Hematopoietic multipotent progenitor cell treated with erythropoietin and hydrocortisone succinate and interleukin-3 and kit ligand, for 8 days (in vitro differentiated cells): ENCODE results near the gene HP1BP3.

Experiments used
- DNase-seq: peaks from one replicate; pipeline ENCODE4 v3.0.0-alpha.2; 2015

HP1BP3 gene

DNA sequence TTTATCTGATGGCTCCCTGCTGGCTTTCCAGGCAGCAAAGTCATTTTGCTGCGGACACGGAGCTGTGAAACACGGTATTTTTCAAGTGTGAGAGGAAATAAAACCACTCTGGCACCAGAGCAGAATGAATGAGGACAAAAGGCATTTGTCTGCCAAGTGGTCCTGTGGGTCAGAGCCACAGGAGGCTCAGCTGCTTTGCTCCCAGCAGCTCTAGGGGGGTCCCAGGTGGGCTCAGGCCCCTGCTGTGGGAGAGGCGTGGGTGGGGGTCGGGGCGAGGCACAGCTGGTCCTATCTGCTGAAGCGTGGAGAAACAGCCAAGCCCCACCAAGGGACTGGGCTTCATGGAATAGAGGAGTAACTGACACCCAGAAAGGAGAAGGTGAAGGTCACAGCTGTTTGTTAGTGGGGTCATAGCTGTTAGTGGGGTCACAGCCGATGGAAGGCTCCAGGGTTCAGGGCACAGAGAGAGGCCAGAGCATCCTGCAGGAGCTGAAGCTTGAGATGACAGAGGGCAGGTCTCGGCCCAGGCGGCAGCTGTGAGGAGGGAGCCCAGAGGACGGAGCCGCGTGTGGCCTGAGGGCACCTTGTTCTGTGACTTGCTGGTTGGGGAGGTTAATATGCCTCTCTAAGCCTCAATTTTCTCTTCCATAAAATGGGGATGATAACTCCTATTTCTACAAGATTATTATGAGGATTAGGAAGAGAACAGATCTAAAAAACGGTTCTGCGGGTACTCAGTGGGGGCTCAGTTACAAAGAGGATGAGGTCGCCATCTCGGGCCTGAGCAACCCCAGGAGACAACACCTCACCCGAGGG, 76.4 kb downstream of the HP1BP3 start:
- no peak for DNase-seq

GRCh38 chr1:20709868-20710267, 77.2 kb downstream of the HP1BP3 start:
- DNase-seq: no peak

GRCh38 chr1:20708891-20709290, 78.2 kb downstream of the HP1BP3 start:
- no peak for DNase-seq

- no peak for DNase-seq
These were observed 79.0 kb downstream of the HP1BP3 start for GRCh38 chr1:20708057-20708456.

- no peak for DNase-seq
These were observed 80.3 kb downstream of the HP1BP3 start for GRCh38 chr1:20706841-20707240.

- DNase-seq: no peak
These were observed 81.8 kb downstream of the HP1BP3 start for GRCh38 chr1:20705203-20705755.

GRCh38 chr1:20704390-20705202, 82.5 kb downstream of the HP1BP3 start:
- DNase-seq: no peak

GRCh38 chr1:20703124-20703756, 83.9 kb downstream of the HP1BP3 start:
- DNase-seq: no peak

DNA sequence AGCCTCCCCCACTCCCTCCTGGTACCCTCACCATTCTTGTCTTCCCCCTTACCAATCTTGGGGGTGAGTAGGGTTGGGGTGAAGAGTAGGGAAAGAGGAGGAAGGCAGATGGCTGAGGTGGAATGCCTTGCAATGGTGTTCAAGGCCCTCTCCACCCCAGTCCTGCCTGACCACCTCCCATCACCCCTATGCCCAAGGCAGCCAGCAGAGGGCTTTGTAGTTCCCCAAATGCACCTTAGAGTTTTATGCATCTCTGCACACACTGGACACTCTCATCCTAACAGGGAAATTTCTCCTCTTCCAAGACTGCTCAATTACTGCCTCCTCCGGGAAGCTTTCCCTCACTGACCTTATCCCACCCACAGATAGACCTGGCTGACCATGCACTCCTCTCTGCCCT, 84.7 kb downstream of the HP1BP3 start:
- DNase-seq: no peak

DNA sequence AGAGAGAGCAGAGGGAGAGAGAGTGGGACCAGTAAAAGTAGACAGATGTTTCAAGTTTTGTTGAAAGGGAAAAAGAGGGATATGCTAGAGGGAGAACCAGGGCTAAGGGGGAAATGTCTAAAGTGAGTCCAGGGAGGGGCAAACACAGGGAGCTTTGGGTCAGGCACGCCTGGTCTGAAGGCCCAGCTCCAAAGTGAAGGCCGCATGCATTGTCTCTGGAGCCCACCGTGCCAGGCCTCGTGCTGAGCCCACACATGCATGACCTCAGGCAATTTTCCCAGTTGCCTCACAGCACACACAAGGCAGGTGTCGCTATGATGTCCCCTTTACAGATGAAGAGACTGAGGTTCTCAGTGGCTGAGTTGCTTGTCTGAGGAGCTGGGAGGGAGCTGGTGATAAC, 85.3 kb downstream of the HP1BP3 start:
- no peak for DNase-seq

DNA sequence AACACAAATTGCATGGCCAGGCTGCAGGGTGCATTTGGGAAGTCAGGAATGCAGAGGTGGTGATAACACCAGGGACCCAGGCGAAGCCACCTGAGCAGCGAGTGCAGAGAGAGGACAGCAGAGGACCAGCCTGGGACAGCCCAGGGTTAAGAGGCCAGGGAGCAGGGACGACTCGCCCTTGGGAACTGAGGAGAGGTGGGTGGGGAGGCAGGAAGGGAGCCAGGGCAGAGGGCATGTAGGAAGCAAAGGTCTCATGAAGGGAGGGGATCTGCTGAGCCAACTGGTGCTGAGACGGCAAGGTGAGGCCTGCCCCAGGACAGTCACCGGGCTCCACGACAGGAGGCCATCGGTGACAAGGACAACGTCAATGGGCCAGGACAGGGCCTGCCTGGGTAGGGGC, 85.7 kb downstream of the HP1BP3 start:
- no peak for DNase-seq

DNA sequence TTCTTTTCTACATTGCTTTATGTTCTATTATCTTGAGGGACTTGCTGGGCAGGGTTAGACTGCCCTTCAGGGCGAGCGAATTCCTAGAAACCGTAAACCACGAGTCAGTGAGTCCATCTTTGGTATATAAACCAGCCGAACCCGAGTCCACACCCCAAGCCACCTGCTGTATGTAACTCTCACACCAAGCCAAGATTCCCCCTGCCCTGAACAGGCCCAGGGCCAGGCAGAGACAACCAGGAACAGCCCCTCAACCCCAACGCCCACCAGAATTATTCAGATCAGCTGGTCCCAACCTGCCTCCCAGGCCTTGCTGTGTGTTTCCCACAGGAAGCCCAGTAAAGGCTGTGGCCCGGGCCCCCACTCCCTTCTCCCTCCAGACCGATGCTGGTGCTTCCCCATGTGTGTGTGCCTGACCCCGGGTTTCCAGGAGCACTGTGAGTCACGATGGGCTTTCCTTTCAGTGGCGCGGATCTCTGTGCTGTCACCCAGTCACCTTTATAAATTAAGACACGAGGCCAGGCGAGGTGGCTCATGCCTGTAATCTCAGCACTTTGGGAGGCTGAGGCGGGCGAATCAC, 86.4 kb downstream of the HP1BP3 start:
- DNase-seq: no peak

GRCh38 chr1:20699558-20699957, 87.5 kb downstream of the HP1BP3 start:
- no peak for DNase-seq

- DNase-seq: no peak
These were observed 88.8 kb downstream of the HP1BP3 start for GRCh38 chr1:20698195-20698910.

DNA sequence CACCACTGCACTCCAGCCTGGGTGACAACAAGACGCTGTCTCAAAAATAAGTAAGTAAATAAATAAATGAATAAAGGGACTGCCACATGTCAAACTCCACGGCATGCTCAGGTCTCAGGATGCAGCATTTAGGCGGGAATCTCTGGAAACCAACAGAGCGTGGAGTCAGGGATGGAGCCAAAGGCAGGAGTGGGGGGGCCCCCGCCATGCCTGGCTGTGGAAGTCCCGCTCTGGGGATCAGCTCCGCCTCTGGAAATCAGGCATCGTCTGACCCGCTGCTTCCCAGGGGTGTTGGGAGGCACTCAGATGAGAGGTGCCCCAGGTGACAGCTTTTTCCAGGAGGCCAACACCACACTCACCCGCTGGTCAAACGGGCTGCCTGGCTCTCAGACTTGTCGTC, 89.5 kb downstream of the HP1BP3 start:
- DNase-seq: no peak

GRCh38 chr1:20696397-20697333, 90.4 kb downstream of the HP1BP3 start:
- peak; percentile 84 for DNase-seq

- no peak for DNase-seq
These were observed 91.6 kb downstream of the HP1BP3 start for GRCh38 chr1:20695515-20695914.

GRCh38 chr1:20693623-20694022, 93.5 kb downstream of the HP1BP3 start:
- DNase-seq: no peak
